VCaP (cell line): Measurements from ENCODE around the gene NEURL2.

Experiments
- H3K27ac ChIP-seq: fragments of 450-650 bp; 2 replicates; pipeline ENCODE4 v1.5.1; 2017
- TF ChIP-seq, protein P1 (sequence below): fragments of 450-650 bp; conservative IDR thresholded peaks from 2 replicates; pipeline ENCODE4 v1.5.1; 2017; ENCODE audit warnings: mild to moderate bottlenecking, moderate library complexity

NEURL2 gene, protein sequence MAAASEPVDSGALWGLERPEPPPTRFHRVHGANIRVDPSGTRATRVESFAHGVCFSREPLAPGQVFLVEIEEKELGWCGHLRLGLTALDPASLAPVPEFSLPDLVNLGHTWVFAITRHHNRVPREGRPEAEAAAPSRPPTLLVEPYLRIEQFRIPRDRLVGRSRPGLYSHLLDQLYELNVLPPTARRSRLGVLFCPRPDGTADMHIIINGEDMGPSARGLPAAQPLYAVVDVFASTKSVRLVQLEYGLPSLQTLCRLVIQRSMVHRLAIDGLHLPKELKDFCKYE

DNA sequence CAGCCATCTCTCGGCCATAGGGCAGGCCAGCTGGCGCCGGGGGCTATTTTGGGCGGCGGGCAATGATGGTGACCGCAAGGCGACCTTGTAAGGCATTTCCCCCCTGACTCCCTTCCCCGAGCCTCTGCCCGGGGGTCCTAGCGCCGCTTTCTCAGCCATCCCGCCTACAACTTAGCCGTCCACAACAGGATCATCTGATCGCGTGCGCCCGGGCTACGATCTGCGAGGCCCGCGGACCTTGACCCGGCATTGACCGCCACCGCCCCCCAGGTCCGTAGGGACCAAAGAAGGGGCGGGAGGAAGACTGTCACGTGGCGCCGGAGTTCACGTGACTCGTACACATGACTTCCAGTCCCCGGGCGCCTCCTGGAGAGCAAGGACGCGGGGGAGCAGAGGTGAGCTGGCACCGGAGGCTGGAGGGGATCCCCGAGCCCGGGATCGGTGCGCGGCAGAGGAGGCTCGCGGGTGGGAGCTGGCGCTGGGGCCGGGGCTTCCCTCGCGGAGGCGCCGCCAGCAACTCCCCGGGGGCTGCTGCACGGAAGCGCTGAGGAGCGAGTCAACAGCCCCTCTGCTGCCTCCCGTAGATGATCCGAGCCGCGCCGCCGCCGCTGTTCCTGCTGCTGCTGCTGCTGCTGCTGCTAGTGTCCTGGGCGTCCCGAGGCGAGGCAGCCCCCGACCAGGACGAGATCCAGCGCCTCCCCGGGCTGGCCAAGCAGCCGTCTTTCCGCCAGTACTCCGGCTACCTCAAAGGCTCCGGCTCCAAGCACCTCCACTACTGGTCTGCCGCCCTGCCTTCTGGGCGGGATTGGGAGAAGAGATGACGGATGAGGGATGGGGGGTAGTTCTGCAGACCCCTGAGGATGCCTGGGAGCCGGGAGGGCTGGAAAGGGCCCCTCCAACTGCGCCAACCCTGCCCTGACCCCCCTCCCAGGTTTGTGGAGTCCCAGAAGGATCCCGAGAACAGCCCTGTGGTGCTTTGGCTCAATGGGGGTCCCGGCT lies at the start of gene NEURL2, which contains the start of gene CTSA:
TSS of gene NEURL2 (minus strand) at position 224 of the 999 bp plus-strand sequence. CDS start at position 7, 217 bp downstream.
TSS of gene CTSA (plus strand) at position 351 of the 999 bp plus-strand sequence. CDS start at position 585, 234 bp downstream.
- TF ChIP-seq, protein P1, sequence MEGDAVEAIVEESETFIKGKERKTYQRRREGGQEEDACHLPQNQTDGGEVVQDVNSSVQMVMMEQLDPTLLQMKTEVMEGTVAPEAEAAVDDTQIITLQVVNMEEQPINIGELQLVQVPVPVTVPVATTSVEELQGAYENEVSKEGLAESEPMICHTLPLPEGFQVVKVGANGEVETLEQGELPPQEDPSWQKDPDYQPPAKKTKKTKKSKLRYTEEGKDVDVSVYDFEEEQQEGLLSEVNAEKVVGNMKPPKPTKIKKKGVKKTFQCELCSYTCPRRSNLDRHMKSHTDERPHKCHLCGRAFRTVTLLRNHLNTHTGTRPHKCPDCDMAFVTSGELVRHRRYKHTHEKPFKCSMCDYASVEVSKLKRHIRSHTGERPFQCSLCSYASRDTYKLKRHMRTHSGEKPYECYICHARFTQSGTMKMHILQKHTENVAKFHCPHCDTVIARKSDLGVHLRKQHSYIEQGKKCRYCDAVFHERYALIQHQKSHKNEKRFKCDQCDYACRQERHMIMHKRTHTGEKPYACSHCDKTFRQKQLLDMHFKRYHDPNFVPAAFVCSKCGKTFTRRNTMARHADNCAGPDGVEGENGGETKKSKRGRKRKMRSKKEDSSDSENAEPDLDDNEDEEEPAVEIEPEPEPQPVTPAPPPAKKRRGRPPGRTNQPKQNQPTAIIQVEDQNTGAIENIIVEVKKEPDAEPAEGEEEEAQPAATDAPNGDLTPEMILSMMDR = no peak
- H3K27ac ChIP-seq = peak within 1 kb of the TSS; percentile 81

DNA sequence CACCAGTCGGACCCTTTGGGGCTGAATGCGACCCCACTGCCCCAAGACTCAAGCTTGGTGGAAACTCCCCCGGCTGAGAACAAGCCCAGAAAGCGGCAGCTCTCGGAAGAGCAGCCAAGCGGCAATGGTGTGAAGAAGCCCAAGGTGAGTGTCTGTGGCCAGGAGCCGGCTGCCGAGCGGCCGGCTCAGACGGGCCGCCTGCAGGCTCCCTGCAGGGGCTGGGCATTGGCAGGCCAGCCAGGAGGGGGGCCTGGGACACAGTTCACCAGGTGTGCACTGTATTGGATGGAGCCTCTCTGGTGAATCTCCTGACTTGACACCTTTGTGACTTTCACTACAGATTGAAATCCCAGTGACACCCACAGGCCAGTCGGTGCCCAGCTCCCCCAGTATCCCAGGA lies 49.5 kb upstream of the NEURL2 start:
- TF ChIP-seq, protein P1 = no peak
- no peak overlapping the region for H3K27ac ChIP-seq

DNA sequence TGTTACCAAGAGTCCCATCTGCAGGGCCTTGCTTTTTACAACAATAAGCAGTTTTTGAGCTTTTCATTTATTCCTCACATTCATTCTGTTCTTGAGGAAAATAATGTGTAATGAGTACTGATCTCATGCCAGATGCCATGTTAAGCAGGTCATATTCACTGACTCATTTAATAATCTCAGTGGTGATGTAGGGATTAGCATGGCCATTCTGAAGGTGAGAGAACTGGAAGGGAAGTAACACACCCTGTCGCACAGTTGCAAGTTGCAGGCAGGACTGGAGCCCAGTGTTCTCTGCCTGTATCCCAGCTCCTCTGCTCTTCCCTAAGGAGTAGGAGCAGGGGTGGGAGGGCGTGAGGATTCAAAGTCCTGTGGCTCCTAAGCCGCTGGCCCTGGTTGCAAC lies 49.0 kb upstream of the NEURL2 start:
- TF ChIP-seq, protein P1 = no peak
- H3K27ac ChIP-seq = no peak overlapping the region

DNA sequence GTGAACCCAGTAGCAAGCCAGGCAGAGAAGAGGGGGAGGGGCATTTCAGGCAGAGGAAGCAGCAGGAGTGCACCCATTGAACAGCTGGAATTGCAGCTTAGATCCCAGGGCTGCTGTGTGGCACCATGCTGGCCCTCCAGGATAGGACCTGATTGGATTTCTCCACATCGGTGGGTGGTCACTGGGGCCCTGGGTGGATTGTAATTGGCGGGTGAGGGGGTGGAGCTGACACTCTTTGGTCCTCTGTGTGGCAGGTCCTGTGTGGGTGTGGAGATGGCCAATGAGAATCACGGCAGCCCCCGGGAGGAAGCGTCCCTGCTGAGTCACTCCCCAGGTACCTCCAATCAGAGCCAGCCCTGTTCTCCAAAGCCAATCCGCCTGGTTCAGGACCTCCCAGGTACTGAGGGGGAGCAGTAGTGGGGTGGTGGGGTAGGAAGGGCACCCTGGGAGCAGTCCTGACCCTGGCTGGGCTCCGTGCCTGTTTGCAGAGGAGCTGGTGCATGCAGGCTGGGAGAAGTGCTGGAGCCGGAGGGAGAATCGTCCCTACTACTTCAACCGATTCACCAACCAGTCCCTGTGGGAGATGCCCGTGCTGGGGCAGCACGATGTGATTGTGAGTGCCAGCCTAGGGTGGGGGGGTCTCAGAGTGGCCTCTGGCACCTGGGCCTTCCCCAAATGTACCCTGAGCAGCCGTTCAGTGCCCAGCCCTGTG lies 47.9 kb upstream of the NEURL2 start:
- no peak overlapping the region for H3K27ac ChIP-seq
- TF ChIP-seq, protein P1 = no peak

DNA sequence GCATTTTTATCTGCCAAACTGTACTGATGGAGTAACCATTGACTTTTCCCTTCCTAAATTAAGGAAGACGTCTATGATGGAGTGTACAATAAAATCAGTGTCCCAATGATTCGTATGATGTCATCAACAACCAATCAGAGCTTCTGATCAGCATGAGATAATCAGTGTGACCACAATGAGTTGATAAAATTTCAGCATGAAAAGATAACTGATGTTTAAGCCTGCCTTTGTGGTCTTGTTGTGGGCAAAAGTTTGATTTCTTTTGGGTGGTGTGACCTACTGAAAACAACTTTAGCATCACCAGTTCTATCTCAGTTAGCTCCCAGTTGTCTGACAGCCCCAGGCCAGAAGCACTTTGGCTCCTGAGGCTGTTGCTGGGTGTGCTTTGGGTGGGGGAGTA lies 46.8 kb upstream of the NEURL2 start:
- no peak overlapping the region for H3K27ac ChIP-seq

DNA sequence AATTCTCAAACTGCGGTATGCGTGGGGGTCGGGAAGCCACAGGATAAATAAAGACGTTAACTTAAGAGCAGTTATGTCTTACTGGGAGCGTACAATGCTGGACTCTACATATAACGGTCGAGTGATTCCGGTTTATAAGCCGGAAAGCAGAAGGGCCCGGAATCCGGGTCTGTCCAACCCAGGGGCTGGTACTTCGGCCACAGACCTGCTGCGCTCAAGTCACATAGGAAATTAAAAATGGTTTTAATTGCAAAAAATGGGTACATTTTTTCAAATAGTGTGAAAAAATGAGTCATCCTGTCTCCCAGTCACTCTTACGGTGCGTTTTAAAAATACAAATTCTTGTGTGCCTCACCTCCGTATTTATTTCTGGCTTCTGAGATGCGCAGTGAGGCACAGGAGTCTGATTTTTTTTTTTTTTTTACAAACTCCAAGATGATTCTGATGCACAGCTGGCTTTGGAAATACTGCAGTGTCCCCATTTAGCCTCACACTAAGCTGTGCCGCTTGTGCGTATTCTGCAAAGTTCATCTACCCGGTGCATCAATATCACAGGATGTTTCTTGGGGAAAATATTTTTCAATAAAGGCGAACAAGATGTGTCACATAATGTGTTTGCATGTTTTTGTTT lies 44.5 kb upstream of the NEURL2 start:
- peak overlapping the region; percentile 100 for H3K27ac ChIP-seq
- TF ChIP-seq, protein P1 = no peak

More for the DNA sequence above, 46.8 kb upstream of the NEURL2 start:
- TF ChIP-seq, protein P1 = no peak
